Measurements from ENCODE around the gene RELN. TPM values are rescaled to one million over a fixed set of nuclear protein-coding genes. Genes with fewer than 3 reads are reported as not detected.

Gene RELN
- total RNA-seq, 1 donor from 2014 or later: 5.4 TPM

DNA sequence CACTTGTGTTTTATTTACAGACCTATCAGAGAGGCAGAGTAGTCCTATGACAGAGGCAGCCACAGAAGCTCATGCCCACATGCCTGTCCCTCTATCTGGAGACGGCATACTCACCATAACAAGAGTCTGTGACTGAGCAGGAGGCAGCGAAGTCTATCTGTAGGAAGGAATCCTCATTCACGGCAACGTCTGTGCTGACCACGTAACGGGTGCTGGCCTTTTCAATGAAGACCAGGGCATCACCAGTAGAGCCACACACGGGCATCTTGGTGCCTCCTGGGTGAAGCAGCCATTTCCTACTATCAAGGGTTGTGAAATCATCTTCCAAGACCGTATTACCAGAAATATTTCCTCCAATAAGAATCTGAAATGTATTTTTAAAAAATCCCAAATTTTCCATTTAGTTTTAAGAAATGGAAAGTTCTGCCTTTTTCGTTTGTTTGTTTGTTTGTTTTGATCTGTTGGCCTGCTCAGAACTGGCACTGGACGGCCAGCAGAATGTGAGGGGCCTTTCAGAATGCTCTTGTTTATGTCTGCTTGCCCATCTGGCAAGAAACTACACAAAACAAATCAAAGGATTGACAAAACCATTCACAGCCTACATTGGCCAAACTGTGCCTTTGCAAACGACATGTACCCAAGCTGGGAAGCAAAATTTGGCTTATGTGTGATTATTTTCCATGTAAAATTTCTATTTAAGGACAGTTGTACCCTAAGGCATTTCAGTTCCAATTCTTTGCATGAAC lies 450.3 kb downstream of the RELN start:
- DNase-seq (ENCODE audit: low spot score, unreplicated experiment): no peak
- Mint-ChIP-seq H3K27ac (no peak overlapping the region), H3K36me3 (ENCODE audit: insufficient read depth) (no peaks in the 10 kb centered on the region), H3K9me3 (ENCODE audit: low read depth) (no peaks in the 10 kb centered on the region), H3K27me3 (peaks cover 3% of the 10 kb centered on the region), H3K4me1 (ENCODE audit: low read depth) (no peaks in the 10 kb centered on the region), H3K4me3 (ENCODE audit: low read depth) (no peak overlapping the region)
- TF ChIP-seq, protein P1, sequence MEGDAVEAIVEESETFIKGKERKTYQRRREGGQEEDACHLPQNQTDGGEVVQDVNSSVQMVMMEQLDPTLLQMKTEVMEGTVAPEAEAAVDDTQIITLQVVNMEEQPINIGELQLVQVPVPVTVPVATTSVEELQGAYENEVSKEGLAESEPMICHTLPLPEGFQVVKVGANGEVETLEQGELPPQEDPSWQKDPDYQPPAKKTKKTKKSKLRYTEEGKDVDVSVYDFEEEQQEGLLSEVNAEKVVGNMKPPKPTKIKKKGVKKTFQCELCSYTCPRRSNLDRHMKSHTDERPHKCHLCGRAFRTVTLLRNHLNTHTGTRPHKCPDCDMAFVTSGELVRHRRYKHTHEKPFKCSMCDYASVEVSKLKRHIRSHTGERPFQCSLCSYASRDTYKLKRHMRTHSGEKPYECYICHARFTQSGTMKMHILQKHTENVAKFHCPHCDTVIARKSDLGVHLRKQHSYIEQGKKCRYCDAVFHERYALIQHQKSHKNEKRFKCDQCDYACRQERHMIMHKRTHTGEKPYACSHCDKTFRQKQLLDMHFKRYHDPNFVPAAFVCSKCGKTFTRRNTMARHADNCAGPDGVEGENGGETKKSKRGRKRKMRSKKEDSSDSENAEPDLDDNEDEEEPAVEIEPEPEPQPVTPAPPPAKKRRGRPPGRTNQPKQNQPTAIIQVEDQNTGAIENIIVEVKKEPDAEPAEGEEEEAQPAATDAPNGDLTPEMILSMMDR (IDR thresholded peaks at IDR 0.05; ENCODE audit: unreplicated experiment): no peak

- Mint-ChIP-seq H3K27me3 (peaks cover 3% of the 10 kb centered on the region), H3K36me3 (ENCODE audit: insufficient read depth) (no peaks in the 10 kb centered on the region), H3K27ac (no peak overlapping the region), H3K4me3 (ENCODE audit: low read depth) (no peak overlapping the region), H3K4me1 (ENCODE audit: low read depth) (peaks cover 5% of the 10 kb centered on the region), H3K9me3 (ENCODE audit: low read depth) (no peaks in the 10 kb centered on the region)
- TF ChIP-seq, protein P1 (IDR thresholded peaks at IDR 0.05; ENCODE audit: unreplicated experiment): no peak
- DNase-seq (ENCODE audit: low spot score, unreplicated experiment): no peak
Measured at GRCh38 chr7:103533761-103534160, 455.7 kb downstream of the RELN start.

DNA sequence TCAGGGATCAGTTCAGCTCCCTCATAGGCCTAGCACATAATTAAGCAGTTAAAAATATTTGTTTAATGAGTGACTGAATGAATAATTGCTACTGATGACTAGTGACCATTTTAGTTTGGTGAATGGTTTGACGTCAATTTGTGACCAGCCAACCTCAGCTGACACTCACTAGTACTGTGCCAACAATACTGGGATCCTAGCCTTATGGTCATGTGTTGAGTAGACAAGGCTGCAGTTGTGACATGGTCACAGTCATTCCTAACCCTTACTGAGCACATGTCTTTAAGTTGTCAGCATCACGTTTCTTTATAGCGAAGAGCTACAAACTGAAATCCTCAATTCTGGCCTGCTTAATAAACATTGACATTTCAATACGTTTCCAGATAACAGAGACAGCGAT lies 456.5 kb downstream of the RELN start:
- no peak for DNase-seq (ENCODE audit: low spot score, unreplicated experiment)
- Mint-ChIP-seq H3K36me3 (ENCODE audit: insufficient read depth) (no peaks in the 10 kb centered on the region), H3K4me1 (ENCODE audit: low read depth) (peaks cover 5% of the 10 kb centered on the region), H3K9me3 (ENCODE audit: low read depth) (no peaks in the 10 kb centered on the region), H3K27ac (no peak overlapping the region), H3K27me3 (peaks cover 3% of the 10 kb centered on the region), H3K4me3 (ENCODE audit: low read depth) (no peak overlapping the region)
- TF ChIP-seq, protein P1 (IDR thresholded peaks at IDR 0.05; ENCODE audit: unreplicated experiment): no peak

DNA sequence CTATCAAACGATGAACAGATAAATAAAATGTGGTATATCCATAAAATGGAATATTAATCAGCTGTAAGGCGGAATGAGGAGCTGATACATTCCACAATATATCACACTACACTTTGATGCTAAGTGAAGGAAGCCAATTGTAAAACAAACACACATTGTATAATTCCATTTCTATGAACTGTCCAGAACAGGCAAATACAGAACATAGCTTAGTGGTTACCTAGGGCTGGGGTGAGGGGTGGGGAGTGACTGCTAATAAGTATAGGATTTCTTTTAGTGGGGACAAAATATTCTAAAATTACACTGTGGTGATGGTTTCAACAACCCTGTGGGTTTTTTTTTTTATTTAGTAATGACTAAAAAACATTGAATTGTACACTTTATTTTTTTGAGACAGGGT lies 461.3 kb downstream of the RELN start:
- H3K36me3 Mint-ChIP-seq (ENCODE audit: insufficient read depth): no peaks in the 10 kb centered on the region
- H3K4me1 Mint-ChIP-seq (ENCODE audit: low read depth): peaks cover 13% of the 10 kb centered on the region
- no peak overlapping the region for H3K4me3 Mint-ChIP-seq (ENCODE audit: low read depth)
- TF ChIP-seq, protein P1 (IDR thresholded peaks at IDR 0.05; ENCODE audit: unreplicated experiment): no peak
- H3K9me3 Mint-ChIP-seq (ENCODE audit: low read depth): no peaks in the 10 kb centered on the region
- peaks cover 7% of the 10 kb centered on the region for H3K27me3 Mint-ChIP-seq
- DNase-seq (ENCODE audit: low spot score, unreplicated experiment): no peak
- H3K27ac Mint-ChIP-seq: no peak overlapping the region

DNA sequence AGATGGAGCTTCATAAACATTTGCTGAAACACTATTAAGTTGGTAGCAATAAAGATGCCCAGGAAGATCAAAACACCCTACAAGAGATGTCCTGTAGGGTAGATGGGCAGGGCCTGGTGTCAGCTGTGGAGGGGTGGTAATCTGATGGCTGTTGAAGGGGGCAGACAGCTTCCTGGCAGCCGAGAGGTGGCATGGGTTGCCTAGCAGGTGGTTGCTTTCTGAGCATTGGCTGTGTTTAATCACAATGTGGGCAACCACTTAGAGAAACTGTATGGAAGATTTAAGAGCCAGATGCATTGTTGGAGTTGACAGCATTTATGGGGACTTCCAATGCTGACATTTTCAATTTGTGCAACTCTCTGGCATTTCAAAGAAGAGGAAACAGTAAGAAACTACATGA lies 463.5 kb downstream of the RELN start:
- Mint-ChIP-seq H3K27me3 (peaks cover 14% of the 10 kb centered on the region), H3K4me3 (ENCODE audit: low read depth) (no peak overlapping the region), H3K36me3 (ENCODE audit: insufficient read depth) (no peaks in the 10 kb centered on the region), H3K9me3 (ENCODE audit: low read depth) (no peaks in the 10 kb centered on the region), H3K27ac (no peak overlapping the region), H3K4me1 (ENCODE audit: low read depth) (peaks cover 13% of the 10 kb centered on the region)
- no peak for DNase-seq (ENCODE audit: low spot score, unreplicated experiment)
- TF ChIP-seq, protein P1 (IDR thresholded peaks at IDR 0.05; ENCODE audit: unreplicated experiment): no peak

Data from progenitor cell of endocrine pancreas (in vitro differentiated cells).